Right ventricle myocardium inferior (tissue), 1 donor: ENCODE measurements around the gene FBLN1. TPM values are rescaled to one million over a fixed set of nuclear protein-coding genes. Genes with fewer than 3 reads are reported as not detected.

ENCODE experiments used
- ATAC-seq: fragments of 200-7000 bp; cut with Tn5 transposase; one replicate; pipeline ENCODE4 v1.9.1; 2020; ENCODE audit warnings: mild to moderate bottlenecking, moderate library complexity
- DNase-seq: peaks from one replicate; pipeline ENCODE4 v3.0.0; 2021; ENCODE audit errors: missing footprints
- intact Hi-C: fragments of 100-400 bp; cut with DNase I; formaldehyde crosslinking; loops from one replicate; pipeline ENCODE4 v1.11.0; 2022
- total RNA-seq: library from RNA; stranded (reverse); fragmentation: NEBNext Ultra II Directional; extraction: Animal tissue kit (Norgen Biotek cat#: 25700); gene quantifications from one replicate; pipeline ENCODE4 v1.2.1, GENCODE V29; 2021
- donor health status: DM: no; HTN: yes; CAD: no; lungs with severe emphysema.

FBLN1 gene
- total RNA-seq, 1 donor from 2014 or later: 113 TPM

GRCh38 chr22:45516923-45517675 is 14.4 kb downstream of the FBLN1 start:
- no peak for ATAC-seq
- DNase-seq: peak; percentile 4
- intact Hi-C loops: no loop called here

DNA sequence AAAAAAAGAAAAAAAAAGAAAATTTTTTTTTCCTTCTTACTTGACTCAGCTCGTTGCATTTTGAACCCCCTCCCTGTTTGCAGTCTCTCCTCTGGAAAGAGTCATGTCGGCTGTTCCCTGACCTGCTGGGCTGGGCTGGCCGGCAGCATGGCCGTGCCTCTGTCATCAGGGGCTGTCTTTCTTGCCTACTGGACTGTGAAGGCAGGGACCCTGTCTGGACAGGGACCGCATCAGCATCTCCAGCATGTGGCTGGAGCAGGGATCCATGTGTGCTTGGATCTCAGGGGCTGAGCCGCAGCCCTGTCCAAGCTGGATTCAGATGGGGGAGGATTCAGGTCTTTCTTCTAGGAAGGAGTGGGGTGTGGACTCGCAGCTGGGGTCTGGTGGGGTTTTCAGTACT is 15.5 kb downstream of the FBLN1 start:
- DNase-seq (no peak), ATAC-seq (no peak)
- intact Hi-C loops: no loop called here

DNA sequence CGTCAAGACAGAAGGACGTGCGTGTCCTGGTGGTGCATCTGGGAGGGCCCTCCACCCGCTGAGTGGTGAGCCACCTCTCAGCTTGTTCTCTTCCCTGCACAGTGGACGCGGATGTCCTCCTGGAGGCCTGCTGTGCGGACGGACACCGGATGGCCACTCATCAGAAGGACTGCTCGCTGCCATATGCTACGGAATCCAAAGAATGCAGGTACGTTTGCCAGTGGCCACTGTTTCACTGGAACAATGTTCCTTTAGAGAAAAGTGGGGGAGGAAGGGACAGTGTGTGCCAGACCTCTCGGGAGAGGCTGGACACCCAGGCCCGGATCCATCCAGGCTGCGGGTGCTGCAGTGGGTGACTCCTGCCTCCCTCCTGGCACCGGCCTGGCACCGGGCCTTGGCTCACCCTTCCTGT is 15.9 kb downstream of the FBLN1 start:
- peak; percentile 65 for ATAC-seq
- intact Hi-C loops: no loop called here

GRCh38 chr22:45521178-45521577 is 18.5 kb downstream of the FBLN1 start:
- intact Hi-C loops: no loop called here
- ATAC-seq (no peak), DNase-seq (no peak)

More for the DNA sequence above, 15.9 kb downstream of the FBLN1 start:
- no peak for DNase-seq

GRCh38 chr22:45522462-45522861 is 19.8 kb downstream of the FBLN1 start:
- DNase-seq: no peak
- no peak for ATAC-seq
- intact Hi-C loops: no loop called here

DNA sequence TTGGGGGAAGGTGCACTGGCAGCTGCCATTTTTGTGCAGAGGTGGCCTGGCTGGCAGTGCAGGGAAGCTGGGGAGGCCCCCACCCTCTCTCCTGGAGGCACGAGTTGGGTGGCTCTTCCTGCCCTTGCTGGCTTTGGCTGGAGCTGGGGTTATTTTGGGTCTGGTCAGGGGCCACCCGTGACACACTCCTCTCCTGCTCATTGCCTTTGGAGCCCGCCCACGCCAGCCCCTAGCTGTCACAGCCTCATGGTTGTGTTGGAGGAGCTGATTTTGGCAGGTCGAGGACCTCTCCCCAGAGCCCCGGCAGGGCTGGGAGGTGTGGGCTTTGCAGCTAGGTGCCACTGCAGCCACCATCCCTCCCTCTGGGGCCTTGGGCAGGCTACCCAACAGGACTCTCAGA is 21.5 kb downstream of the FBLN1 start:
- no peak for ATAC-seq
- intact Hi-C loops: no loop called here

GRCh38 chr22:45524966-45525365 is 22.3 kb downstream of the FBLN1 start:
- DNase-seq (no peak), ATAC-seq (no peak)
- intact Hi-C loops: no loop called here

More for the DNA sequence above, 21.5 kb downstream of the FBLN1 start:
- DNase-seq: no peak

DNA sequence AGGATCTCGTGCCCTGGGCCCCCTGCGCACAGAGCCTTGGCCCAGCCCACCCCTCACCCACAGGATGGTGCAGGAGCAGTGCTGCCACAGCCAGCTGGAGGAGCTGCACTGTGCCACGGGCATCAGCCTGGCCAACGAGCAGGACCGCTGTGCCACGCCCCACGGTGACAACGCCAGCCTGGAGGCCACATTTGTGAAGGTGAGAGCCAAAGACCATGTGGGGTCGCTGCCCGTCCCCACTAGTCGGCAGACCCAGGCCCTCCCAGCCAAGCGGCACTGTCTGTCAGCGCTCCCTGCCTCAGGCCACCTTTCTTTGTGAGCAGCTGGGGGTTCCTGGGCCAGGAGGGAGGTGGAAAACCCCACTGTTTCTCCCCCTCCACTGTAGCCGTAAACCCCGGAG is 22.8 kb downstream of the FBLN1 start:
- DNase-seq: no peak
- ATAC-seq: no peak
- intact Hi-C loops: no loop called here

DNA sequence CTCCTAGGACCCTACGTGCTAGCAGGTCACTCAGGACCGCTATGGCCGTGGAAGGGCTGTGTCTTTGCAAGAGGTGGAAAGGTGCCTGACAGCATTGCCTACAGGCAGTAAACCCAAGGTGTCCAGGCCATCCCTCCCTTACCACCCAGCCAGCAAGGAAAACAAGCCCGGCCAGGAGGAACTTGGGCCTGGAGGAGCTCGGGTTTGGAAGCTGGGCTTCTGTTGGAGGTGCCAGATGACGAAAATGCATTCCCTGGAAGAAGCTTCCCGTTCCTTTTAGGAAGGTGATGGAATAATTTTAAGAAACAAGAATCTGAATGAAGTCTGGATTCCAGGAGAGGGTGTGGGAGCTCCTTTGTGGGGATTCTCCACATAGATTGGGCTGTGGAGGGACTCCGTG is 23.6 kb downstream of the FBLN1 start:
- DNase-seq: no peak
- intact Hi-C loops: no loop called here

DNA sequence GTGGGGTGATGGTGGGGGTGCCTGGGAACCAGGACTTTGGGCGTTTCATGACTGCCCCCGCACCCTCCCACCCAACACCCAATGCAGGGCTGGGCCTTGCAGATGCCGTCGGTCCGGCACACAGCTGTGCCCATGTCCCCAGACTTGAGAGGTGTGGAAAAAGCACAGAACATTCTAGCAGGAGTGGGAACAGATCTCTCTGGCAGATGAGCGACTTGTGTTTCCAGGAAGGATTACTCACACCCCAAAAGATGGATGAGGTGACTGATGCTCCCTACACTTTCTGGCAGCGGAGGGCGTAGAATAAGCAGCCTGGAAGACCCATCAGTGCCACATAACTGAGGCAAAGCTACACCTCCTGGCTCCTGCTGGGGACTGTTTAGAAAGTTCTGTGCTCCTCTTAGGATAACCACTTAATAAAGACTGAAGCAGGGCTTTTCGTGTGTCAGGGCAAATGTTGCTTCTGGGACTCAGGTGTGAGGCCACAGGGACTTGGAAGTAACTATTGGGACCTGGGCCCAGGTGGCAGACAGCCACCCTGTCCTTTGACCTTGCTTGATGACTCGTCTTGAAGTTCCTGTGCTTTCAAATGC is 24.2 kb downstream of the FBLN1 start:
- intact Hi-C loops: no loop called here
- ATAC-seq: no peak
- no peak for DNase-seq

More for the DNA sequence above, 23.6 kb downstream of the FBLN1 start:
- no peak for ATAC-seq

DNA sequence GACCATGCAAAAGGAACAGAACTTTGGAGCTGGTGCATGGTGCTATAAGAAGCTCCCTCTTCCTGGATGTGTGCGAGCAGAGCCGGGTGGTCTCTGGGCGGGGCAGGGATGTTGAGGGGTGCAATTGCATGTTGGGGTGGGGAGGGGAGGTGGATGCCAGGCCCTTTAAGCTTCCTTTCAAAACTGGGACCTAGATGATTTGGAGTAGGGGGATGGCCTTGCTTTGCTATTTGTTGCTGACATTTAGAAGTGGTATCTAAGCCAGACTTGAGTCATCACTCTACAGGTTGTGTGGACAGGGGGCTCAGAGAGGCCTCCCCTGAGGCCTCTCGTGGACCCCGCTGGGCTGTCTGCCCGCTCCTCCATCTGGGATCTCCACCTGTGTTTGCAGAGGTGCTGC is 24.8 kb downstream of the FBLN1 start:
- DNase-seq (no peak), ATAC-seq (no peak)
- intact Hi-C loops: no loop called here

DNA sequence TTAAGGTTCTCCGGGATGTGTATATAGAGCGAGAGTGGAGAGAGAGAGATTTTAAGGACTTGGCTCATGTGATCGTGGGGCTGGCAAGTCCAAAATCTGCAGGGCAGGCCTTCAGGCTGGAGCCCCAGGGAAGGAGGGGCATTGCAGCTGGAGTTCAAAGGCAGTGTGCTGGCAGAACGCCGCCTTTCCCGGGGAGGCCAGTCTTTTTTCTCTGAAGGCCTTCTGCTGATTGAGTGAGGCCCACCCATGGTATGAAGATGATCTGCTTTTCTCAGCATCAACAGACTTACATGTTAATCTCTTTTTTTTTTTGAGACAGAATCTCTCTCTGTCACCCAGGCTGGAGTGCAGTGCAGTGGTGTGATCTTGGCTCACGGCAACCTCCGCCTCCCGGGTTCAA is 25.4 kb downstream of the FBLN1 start:
- no peak for ATAC-seq
- no peak for DNase-seq
- intact Hi-C loops: no loop called here

GRCh38 chr22:45529105-45529504 is 26.4 kb downstream of the FBLN1 start:
- DNase-seq (no peak), ATAC-seq (no peak)
- intact Hi-C loops: no loop called here

DNA sequence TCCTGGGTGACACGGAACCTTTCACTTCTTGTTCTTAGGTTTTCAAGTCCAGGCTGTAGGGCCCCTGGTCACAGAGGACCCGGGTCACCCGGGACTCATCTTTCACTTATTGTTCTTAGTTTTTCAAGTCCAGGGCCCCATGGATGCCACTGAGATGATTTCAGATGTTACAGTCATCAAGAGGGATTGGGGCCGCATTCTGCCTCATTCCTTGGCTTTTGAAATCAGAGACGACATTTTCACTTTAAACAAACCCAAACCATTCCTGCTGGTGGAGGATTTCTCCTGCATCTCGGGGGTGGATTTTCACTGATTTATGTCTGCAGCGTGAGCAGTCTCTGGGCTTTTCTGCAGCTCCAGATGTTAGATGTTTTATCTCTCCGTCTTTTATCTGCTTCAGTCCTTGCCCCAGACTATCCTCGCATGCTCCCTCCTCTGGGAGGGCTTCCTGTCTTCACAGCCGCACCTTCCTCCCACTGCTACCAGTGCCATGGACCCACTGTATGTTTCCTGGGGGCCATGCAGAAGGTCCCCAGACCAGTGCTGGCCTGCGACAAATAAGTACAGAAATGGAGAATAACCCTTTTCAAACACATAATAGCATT is 27.4 kb downstream of the FBLN1 start:
- intact Hi-C loops: no loop called here
- ATAC-seq (no peak), DNase-seq (no peak)

GRCh38 chr22:45531441-45532234 is 29.0 kb downstream of the FBLN1 start:
- no peak for DNase-seq
- intact Hi-C loops: no loop called here
- no peak for ATAC-seq

GRCh38 chr22:45532235-45532631 is 29.6 kb downstream of the FBLN1 start:
- ATAC-seq (no peak), DNase-seq (no peak)
- intact Hi-C loops: no loop called here

GRCh38 chr22:45533703-45534102 is 31.0 kb downstream of the FBLN1 start:
- intact Hi-C loops: no loop called here
- peak; percentile 45 for DNase-seq
- ATAC-seq: no peak

DNA sequence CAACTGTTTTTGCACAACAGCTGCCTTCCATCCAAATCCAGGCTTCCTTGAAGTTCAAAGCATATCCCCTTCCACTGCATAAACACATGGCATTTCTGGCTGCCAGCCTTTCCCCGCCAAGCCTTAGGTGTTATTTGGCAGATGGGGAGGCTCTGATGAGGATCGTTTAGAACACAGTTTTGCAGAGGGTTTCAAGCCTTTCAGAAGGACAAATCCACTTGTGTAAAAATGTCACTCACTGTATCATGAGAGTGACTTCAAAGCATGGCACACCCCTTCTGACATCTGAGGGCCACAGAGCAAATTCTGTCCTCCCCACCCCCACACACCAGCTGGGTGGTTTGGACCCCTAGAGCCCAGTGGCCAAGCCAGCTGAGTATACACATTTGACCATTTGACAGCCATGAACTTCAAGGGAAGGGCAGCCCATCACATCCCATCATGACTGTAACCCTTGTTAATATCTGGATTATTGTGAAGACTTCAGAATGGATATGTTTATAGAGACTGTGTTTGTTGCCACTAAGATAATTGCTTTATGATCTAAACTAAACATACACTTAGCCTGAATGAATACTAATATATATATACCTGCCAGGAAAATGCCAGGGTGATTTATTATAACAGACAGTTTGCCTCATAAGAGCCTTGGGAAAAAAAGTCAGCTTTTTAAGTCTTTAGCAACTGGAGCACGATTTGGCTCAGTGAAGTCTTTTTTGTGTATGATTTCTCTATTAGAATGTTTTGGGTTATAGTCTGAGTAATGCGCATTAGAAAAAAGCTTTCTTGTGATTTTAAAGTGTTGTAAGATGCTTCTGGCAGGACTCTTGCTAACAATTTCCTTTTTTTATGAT is 31.9 kb downstream of the FBLN1 start:
- ATAC-seq (no peak), DNase-seq (peak; percentile 4)
- intact Hi-C loops: no loop called here

DNA sequence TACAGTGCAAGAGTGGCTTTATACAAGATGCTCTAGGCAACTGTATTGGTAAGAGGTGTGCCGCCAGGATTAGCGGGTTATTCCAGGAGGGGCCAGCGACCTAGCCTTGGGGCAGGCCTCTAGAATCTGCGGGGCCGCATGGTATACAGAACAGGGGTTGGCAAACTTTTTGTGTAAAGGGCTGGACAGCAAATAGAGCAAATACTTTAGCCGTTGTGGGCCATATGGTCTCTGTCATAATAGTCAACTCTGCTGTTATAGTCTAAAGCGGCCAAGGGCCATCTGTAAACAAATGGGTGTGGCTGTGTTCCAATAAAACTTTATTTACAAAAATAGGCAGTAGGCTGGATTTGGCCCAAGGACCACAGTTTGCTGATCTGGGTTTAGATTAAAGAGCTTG is 32.6 kb downstream of the FBLN1 start:
- no peak for ATAC-seq
- peak; percentile 35 for DNase-seq
- intact Hi-C loops: no loop called here
